Fibroblast of skin of left quadriceps (primary cell): ENCODE data around the gene UBASH3A.

Source experiments
- DNase-seq, 2 experiments: peaks; one replicate each; pipeline ENCODE4 v3.0.0-alpha.2; 2013; ENCODE audit warnings: low read depth in 2 of 2

The UBASH3A gene

GRCh38 chr21:42429856-42430255 is 26.2 kb downstream of the UBASH3A start:
- no peak for DNase-seq

DNA sequence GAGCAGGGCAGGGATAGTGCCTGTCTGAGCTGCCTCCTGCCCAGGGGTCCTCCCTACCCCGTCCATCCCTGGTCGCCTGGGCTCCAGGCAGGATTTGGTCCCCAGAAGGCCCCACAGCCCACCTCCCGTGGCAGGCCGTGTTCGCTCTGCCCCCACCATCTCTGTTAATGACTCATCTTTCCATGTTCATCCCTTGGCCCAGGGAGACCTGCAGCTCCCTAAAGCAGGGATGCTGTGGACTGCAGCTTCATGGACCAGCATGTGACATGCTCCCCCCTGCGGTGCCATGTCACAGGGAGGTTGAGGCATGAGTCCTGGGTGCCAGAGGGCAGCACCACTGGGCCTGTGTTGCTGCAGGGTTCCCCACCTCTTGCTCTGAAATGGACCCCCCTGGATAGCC is 26.8 kb downstream of the UBASH3A start:
- DNase-seq, result no peak

GRCh38 chr21:42431196-42431595 is 27.5 kb downstream of the UBASH3A start:
- DNase-seq, result no peak

DNA sequence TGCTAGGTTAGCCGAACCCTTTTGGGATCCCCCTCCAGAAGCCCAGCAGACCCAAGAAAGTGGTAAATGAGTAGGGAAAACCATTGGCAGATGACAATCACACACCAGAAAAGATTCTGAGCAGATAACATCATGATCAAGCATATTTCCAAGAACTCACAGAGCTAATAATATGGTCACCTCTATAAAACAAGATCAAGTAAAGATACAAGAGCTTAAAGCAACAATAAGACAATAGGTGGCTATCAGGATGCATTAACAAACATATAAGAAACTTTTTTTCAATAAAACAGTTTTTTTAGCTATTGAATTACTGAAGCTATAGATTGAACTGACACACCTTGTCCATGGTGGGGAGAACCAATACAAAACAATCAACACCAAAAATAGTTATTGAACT is 29.0 kb downstream of the UBASH3A start:
- DNase-seq, result no peak

DNA sequence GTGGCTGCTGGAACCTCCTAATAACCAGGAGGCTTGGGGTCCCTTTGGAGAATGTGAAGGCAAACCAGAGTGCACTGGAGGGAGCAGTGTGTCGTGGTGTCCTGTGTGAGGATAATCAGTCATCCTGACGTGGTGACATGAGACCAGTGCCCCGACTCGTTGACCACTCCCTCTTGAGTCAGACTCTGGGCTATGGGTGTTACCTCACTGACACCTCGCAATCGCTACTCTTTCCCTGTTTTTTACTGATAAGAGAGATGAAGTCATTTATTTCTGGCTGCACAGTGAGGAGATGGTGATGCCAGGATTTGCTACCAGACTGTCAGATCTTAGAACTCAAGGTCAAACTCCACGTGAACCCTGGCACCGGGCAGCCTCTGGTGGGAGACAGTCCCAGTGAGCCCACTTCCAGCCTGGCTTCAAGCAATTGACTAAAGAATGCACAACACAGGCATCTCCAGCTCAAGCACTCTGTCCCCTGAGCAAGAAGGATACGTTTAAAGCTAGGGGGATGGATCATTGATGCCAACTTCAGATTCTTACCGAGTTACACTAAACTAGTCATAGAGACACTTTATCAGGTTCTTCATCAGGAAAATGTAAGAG is 30.3 kb downstream of the UBASH3A start:
- no peak for DNase-seq

- DNase-seq, result no peak
These were observed 31.2 kb downstream of the UBASH3A start for GRCh38 chr21:42434884-42435283.

- no peak for DNase-seq
These were observed 31.7 kb downstream of the UBASH3A start for GRCh38 chr21:42435401-42435800.

GRCh38 chr21:42435833-42436232 is 32.1 kb downstream of the UBASH3A start:
- no peak for DNase-seq

GRCh38 chr21:42436914-42437313 is 33.2 kb downstream of the UBASH3A start:
- DNase-seq, result no peak

DNA sequence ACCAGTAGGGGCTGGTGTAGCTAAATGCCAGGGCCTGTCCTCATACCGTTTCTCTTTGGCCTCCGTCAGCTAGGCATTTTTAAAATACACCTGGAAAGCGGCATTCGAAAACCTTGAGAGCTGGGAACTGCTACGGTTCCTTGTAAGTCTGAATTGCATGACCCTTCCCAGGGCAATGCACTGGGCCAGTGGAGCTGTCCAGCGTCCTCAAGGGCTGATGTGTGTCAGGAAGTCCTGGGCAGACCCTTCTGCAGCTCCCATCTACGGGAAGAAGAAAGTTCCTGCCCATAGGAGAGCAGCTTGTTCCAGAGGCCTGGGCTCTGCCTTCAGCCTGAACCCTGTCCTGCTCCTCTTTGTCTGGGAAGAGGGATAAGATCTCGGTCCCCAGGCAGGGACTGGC is 34.1 kb downstream of the UBASH3A start:
- DNase-seq, result no peak

- no peak for DNase-seq
These were observed 34.9 kb downstream of the UBASH3A start for GRCh38 chr21:42438316-42439205.

DNA sequence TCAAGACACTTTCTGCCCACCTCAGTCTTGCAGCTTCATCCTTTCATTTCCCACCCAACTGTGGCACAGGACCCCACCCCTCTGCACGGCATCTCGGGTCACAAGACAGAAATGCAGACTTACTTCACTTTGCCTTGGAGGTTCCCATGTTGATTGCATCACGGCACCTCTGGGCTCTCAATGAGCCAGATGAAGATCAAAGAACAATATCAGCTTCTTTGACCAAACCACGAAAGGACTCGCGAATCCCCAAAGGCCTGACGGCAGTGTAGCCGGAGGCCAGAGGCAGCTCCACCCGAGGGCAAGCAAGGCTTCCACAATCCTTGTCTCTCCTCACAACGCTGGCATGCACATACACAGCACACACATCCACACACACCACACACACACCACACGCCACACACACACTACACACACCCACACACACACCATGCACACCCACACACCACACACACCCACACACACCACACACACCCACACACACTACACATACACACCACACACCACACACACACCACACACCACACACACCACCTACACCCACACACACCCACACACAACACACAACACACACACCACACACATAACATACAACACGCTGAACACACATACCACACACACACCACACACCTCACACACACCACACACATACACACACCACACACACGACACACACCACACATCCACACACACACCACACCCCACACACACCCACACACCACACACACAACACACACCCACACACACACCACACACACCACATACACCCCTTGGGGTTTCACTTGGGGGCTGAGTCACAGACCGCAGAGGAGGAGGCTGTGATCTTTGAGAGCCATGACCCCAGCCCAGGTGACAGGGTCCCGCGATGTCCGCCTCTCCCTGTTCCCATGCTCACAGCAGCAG is 35.8 kb downstream of the UBASH3A start:
- DNase-seq, result no peak

DNA sequence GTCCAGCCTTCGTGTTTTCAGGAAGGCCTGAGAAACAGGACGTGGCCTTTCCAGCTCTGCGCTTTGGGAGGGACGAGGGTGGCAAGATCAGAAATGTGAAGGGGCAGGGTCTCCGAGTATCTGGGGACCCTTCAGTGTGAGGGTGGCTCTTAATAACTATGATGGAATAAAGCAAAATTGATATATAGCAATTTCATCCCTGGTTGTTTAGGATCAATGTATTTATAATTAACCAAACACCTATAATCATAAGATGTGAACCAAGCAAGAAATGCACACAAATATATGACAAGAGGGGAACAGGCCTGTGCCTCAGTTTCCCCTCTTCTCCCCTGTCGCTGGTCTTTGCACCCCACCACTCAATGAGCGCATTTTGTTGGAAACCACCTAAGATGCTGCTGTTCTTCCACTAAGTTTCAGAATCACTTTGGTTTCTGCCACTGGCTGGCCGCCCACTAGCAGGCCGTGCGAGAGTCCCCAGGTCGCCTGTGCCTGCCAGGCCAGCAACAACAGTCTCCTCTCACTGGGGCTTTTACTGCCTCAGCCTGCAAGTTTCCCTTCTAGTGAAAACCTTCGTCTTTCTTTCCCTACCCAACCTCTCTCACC is 36.6 kb downstream of the UBASH3A start:
- DNase-seq, result no peak

DNA sequence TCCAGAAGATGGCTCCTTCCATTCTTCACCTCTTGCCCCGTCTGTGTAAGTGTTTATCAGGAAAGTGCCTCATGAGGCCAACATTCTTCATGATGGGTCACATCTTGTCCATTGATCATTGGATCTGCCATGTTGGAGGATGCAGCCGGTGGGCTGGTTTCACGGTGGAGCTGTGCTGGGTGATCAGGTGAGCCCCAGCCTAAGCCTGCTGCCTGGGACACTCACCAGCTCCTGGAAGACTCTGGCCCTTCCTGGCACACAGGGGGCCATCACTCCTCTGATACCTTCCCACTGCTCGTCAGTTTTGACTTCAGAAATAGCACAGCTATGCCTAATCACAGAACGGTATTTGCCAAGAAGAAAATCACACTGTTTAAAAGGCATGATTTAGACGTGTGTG is 38.3 kb downstream of the UBASH3A start:
- DNase-seq, result no peak

GRCh38 chr21:42443181-42443785 is 39.6 kb downstream of the UBASH3A start:
- DNase-seq, result no peak

GRCh38 chr21:42443876-42444744 is 40.4 kb downstream of the UBASH3A start:
- DNase-seq, result no peak

GRCh38 chr21:42444745-42445059 is 41.0 kb downstream of the UBASH3A start:
- DNase-seq, result no peak

GRCh38 chr21:42445311-42445710 is 41.6 kb downstream of the UBASH3A start:
- DNase-seq, result no peak

GRCh38 chr21:42446531-42446930 is 42.8 kb downstream of the UBASH3A start:
- no peak for DNase-seq

DNA sequence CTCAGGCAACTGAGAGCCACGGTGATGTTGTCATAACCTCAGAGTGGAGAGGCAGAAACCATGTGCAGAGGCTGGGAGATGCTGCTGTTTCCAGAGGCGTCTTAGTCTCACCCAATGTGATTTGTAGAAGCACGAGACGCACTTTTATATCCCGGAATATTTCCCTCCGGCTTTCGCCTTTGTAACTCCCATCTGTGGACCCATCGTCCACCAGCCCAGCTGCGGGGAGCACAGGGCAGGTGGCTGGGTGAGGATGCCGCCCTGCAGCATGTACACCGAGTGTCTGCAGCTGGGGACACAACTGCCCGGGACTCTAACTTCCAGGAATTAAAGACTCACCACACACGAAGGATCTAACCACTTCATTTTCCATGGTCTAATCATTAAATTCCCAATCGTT is 43.5 kb downstream of the UBASH3A start:
- DNase-seq, result no peak

- DNase-seq, result no peak
These were observed 44.0 kb downstream of the UBASH3A start for GRCh38 chr21:42447732-42448131.
